Tibial nerve (tissue), 4 donors: ENCODE data around the gene VOPP1.

ENCODE experiments used
- CTCF ChIP-seq, 5 experiments: fragments of 200-600 bp in 3 of 5; fragments of 450-650 bp in 2 of 5; sonication (generic) in 3 of 5; IDR thresholded peaks; one replicate each; pipeline ENCODE4 v1.5.1; 2016 to 2019; ENCODE audit warnings: antibody characterized with exemption in 5 of 5, mild to moderate bottlenecking in 3 of 5, moderate library complexity in 2 of 5
- EP300 ChIP-seq, 2 donors: sonication (generic); formaldehyde crosslinking; IDR thresholded peaks; one replicate each; pipeline ENCODE4 v1.6.1; 2017; ENCODE audit warnings: antibody characterized with exemption in 2 of 2, mild to moderate bottlenecking in 1 of 2
- POLR2A ChIP-seq, 2 donors: fragments of 450-650 bp; IDR thresholded peaks; one replicate each; pipeline ENCODE4 v1.6.1; 2017; ENCODE audit warnings: antibody characterized with exemption in 2 of 2, mild to moderate bottlenecking in 2 of 2, moderate library complexity in 2 of 2

DNA sequence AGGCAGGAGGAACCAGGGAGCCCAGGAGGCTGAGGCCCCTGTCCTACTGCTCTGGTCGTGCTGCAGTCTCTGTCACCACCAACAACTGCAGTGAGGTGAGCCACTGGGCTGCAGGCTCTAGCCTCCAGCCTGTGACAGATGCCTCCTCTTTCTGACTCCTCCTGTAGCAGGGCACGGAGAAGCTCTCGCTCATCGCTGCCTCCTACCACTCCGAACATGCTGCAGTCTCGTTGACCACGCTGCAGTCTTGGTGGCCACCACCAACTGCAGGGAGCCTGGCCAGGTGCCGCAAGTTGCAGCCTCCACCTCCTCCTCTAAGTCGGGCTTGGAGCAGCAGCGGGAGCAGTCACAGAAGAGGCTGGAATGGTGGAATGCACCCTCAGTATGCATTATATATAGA is 22.1 kb upstream of the VOPP1 start:
- no peak for TF ChIP-seq CTCF (IDR thresholded peaks at IDR 0.05)
- TF ChIP-seq POLR2A (IDR thresholded peaks at IDR 0.05) = no peak
- no peak for TF ChIP-seq EP300 (IDR thresholded peaks at IDR 0.05)
